GM21447 (cell line): ENCODE results near the gene ZNF24.

ENCODE experiments used
- ATAC-seq: cut with Tn5 transposase; IDR thresholded peaks from one replicate; pipeline ENCODE4 v1.9.1; 2021; ENCODE audit not compliant: unreplicated experiment

The ZNF24 gene

DNA sequence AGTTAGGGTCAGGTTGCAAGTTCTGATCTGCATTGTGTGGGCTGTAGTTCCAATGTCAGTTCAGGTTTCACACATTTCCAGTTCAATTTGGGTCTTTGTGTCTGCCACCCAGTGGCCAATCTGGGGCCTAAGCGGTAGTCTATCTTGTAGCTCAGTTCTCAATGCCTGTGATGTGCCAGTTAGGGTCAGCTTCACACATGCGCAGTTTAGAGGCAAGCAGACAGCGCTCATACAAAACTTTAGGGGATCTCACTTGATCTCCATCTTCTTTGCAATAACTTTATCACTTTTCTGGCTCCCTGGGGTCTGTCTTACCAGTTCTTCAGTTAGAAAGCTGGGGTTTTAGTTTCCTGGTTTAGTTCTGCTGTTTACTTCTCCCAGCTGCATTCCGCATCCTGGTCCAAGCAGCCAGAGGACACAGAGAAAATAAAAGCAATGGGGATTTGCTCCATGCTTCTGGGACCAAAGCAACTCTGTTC, 11.0 kb upstream of the ZNF24 start:
- peak; percentile 96 for ATAC-seq

DNA sequence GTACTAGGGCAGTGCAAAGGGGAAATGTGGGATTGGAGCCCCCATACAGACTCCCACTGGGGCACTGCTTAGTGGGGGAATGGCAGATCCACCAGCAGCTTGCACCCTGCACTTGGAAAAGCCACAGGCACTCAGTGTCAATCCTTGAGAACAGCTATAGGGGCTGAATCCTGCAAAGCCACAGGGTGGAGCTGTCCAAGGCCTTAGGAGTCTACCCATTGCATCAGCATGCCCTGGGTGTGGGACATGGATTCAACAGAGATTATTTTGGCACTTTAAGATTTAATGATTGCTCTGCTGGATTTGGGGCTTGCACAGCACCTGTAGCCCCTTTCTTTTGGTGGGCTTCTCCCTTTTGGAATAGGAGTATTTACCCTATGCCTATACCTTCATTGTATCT, 8.6 kb upstream of the ZNF24 start:
- ATAC-seq, result no peak

DNA sequence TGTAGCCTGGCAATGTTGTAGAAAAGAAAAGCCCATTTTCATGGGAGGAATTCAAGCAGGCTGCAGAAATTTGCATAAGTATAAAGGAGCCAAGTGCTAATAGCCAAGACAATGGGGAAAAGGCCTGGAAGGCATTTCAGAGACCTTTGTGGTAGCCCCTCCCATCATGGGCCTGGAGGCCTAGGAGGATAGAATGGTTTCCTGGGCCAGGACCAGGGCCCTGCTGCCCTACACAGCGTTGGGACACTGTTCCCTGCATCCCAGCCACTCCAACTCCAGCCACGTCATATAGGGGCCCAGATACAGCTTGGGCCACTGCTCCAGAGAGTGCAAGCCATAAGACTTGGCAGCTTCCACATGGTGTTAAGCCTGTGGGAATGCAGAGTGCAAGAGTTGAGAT, 8.1 kb upstream of the ZNF24 start:
- ATAC-seq, result no peak

DNA sequence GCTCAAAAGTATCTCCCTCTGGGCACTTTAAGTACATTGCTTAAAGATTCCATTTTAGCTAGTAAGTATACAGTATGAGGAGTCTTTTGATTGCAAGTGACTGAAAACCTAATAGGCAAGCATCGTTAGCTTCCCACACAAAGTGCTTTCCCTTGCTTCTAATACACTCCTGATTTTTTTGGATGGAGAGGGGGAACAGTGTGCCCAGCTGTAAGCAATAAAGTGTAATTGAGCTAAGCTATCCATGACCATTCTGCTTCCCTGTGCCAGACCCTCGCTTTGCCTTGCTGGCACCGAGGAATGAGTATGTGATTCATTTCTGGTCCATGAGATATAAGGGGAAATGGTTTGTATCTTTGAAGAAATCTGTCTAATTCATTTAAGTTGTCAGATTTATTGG, 3.8 kb upstream of the ZNF24 start:
- no peak for ATAC-seq

GRCh38 chr18:35345950-35346349, 1.7 kb upstream of the ZNF24 start:
- ATAC-seq, result no peak

DNA sequence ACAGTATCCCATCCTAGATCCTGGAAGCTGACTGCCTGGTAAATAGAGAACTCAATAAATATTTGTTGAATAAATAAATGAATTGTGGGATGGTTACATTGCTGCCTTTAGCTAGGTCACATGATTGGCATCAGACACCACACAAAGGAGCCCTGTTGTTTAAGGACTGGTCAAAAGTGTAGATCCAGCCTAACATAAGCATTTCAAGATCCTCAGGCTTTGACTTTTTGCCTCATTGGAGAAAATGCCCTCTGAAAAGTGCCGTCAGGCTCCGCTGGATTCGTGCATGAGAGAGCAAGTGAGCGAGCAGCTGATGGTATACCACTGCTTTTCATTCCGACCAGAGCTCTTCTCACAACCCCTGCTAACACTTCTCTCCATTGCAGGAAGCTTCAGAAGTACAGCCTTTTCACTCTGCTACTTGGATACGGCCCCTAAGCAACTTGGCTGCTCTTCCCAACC, 1.3 kb upstream of the ZNF24 start:
- peak; percentile 29 for ATAC-seq

DNA sequence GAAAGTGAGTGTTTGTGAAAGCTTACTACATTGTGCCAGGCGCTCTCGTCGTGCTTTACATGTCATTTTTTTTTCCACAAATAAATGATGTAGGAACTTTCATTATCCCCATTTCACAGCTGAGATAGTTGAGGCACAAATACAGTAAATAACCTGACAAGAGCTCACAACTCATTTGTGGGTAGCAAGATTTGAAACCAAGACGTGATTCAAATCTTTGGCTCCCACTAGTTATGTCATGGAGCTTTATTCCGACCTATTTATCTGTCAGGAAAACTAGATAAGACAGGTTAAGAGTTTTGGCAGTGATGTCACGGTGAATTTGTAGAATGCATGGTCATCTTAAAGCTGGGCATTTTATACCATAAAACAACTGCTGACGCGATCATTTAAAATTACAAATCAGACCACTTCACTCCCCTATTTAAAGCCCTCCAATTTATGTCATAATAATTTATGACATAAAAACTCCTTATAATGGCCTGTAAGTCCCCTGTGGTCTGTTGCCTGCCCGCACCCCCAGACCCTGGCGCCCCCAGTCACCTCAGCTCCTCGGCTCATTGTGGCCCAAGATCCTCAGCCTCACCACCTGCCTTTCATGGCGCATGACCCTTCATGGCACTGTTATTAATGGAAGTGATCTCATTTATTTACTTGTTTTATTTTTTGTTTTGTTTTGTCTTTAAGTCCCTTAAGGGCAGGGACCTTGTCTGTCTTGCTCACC, 678 bp upstream of the ZNF24 start:
- no peak for ATAC-seq

GRCh38 chr18:35343488-35343935, 708 bp downstream of the ZNF24 start:
- no peak for ATAC-seq

DNA sequence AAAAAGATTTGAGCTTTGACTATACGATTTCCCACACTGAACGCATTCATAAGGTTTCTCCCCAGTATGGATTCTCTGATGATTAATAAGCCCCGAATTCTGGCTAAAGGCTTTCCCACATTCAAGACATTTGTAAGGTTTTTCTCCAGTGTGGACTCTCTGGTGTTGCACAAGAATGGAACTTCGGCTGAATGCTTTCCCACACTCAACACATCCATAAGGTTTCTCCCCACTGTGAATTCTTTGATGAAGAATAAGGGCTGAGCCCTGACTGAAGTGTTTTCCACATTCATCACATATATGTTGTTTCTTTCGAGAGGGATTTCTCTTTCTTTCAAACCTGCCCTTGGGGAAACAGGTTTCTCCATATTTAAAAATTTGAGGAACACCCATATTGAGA, 6.9 kb downstream of the ZNF24 start:
- no peak for ATAC-seq

DNA sequence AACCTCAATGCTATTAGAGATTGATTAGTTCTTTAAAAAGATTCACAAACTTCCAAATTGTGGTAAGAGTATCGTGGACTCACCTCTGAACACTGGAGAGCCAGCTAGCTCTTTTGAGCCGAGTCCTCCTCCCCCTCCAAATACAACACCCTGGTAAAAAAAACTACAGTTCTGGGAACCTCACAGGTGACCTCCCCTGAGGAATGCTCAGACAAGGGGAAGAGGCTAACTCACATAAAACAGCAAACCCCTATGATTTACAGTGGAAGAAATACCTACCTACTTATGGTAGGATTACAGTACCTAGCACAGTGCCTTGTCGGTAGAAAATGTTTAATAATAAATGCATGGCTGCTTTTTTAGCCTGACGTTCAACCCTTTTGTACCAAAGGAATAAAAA, 8.4 kb downstream of the ZNF24 start:
- no peak for ATAC-seq

GRCh38 chr18:35334821-35335220, 9.4 kb downstream of the ZNF24 start:
- no peak for ATAC-seq

DNA sequence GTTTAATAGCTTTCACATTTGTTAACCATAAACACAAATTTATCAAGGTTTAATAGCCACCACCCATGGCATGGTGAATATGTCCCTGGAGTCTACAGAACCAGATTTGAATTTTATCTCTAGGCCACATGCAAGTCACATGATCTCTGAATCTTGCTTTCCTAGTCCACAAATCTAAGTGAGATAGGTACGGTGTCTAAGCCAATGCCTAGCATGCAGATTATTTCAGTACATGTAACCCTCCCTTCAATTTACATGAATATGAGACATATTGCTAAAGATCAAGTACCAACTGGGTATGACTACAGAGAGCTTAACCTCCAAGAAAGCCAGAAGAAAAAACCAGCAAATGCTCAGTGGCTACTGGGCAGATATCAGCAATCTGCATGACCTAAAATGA, 10.0 kb downstream of the ZNF24 start:
- no peak for ATAC-seq

DNA sequence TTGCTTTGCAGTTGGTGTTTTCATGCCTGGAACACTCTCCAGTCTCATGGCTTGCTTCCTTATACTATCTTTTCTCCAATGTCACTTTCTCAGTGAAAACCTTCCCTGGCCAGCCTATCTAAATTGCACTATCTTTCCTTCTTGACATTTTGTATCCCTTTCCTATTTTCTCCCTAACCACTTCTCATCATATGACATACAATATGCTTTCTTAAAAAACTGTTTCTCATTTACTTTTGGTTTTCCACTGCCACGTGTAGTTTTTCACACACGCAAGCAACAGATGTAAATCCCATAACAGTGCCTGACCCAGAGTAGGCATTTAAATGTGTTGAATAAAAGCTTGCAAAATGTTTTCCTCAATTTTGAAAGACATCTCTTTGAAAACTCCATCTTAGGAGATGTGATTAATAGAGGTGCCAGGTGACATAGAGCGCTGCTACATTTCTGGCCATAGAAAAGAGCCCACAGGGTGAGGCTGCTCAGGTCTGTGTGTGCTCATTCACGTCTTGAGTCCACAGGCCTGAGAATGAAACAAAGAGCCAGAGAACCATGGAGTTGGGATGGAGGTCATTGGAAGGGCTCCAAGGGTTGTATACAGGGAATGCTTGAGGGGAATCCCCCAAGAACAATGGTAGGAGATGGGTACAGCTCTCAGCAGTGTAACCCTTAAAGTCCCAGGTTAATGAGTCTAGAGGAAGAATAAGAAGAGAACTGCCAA, 12.7 kb downstream of the ZNF24 start:
- no peak for ATAC-seq

- no peak for ATAC-seq
Observed at GRCh38 chr18:35328868-35329267, 15.4 kb downstream of the ZNF24 start.

GRCh38 chr18:35326695-35327387, 17.4 kb downstream of the ZNF24 start:
- no peak for ATAC-seq

DNA sequence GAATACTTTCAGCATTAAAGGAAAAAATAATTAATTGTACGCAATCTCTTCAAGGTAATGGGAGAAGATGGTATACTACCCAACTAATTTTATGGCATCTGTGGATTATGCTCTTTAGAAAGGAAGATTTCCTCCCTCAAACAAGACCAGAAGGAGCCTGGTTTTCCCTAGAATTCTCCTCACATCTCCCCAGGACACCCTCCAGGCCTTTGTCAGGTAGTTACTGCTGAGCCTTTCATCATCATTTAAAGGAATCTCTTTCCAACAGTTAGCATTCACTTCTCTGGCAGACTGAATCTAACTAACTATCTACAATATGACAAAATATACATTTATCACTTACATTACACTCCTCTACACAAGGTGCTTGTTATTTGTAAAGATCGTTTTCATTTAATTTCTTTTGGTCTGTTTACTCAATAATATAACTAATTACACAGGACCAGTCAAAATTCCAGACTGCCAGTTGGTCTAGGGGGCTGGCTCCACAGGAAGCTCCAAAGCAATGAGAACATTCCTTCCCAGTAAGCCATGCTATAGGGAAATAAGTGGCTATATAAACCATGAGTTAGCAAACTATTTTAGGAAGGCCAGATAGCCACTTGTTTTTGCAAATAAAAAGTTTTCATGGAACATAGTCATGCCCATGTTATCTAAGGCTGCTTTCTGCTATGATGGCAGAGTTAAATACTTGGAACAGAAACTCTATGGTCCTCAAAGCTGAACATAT, 19.1 kb downstream of the ZNF24 start:
- ATAC-seq, result no peak

- no peak for ATAC-seq
Observed at GRCh38 chr18:35322486-35323458, 21.4 kb downstream of the ZNF24 start.

DNA sequence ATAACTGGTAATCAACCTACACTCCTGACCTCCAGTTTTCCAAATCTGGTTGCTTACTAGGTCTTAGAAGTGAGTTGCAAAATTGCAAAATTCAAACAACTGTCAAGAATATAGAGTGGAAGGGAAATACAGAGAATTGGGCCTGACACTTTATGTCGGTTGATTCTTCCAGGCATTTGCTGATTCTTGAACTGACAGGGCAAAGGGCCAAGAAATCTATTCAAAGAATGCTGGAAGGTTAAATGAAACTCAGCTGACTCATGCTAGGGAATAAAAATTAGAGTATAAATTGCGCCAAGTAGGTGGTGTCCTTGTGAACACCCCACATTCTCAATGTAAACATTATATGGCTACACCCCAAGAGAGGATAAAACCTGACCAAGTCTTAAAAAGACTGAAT, 32.7 kb downstream of the ZNF24 start:
- ATAC-seq, result no peak

- ATAC-seq, result no peak
Observed at GRCh38 chr18:35306588-35307250, 37.5 kb downstream of the ZNF24 start.
